HepG2 (cell line): ENCODE data around the gene IGFBP6. TPM values are rescaled to one million over a fixed set of nuclear protein-coding genes. Genes with fewer than 3 reads are reported as not detected.

ENCODE experiments used
- BHLHE40 ChIP-seq: IDR thresholded peaks from 2 replicates; pipeline ENCODE4 v1.6.1; 2011; ENCODE audit warnings: low read length, improper control_type of control experiment
- DNMT3B ChIP-seq: conservative IDR thresholded peaks from 2 replicates; pipeline ENCODE4 v1.6.1; 2016; ENCODE audit warnings: missing biosample characterization, control low read depth
- GMEB1 ChIP-seq: sonication (generic); formaldehyde crosslinking; IDR thresholded peaks from 2 replicates; pipeline ENCODE4 v1.5.1; 2020; ENCODE audit warnings: missing genetic modification reagents, mild to moderate bottlenecking, borderline replicate concordance
- MAX ChIP-seq: IDR thresholded peaks from 2 replicates; pipeline ENCODE4 v1.6.1; 2012; ENCODE audit warnings: inconsistent platforms
- MYC ChIP-seq: sonication (generic); formaldehyde crosslinking; IDR thresholded peaks from 2 replicates; pipeline ENCODE4 v1.9.0; 2021; ENCODE audit warnings: missing genetic modification reagents, borderline replicate concordance
- NFIB ChIP-seq: sonication (generic); formaldehyde crosslinking; IDR thresholded peaks from 2 replicates; pipeline ENCODE4 v1.9.0; 2021; ENCODE audit warnings: missing genetic modification reagents, mild to moderate bottlenecking, borderline replicate concordance
- NR1H2 ChIP-seq: sonication (generic); formaldehyde crosslinking; IDR thresholded peaks from 2 replicates; pipeline ENCODE4 v1.8.1; 2022; ENCODE audit warnings: low read depth, missing genetic modification reagents, borderline replicate concordance
- NR2F2 ChIP-seq: IDR thresholded peaks from 2 replicates; pipeline ENCODE4 v1.6.1; 2012; ENCODE audit warnings: low read depth, inconsistent platforms, borderline replicate concordance
- PBX3 ChIP-seq: sonication (generic); formaldehyde crosslinking; IDR thresholded peaks from 2 replicates; pipeline ENCODE4 v1.8.1; 2023; ENCODE audit warnings: missing genetic modification reagents, inconsistent platforms, borderline replicate concordance
- PREB ChIP-seq: sonication (generic); formaldehyde crosslinking; IDR thresholded peaks from 2 replicates; pipeline ENCODE4 v1.4.0; 2020; ENCODE audit warnings: missing genetic modification reagents
- RBFOX2 ChIP-seq: fragments of 200-400 bp; formaldehyde crosslinking; IDR thresholded peaks from 2 replicates; pipeline ENCODE4 v1.6.1; 2017; ENCODE audit warnings: low read depth, mild to moderate bottlenecking, low read length
- THRA ChIP-seq: sonication (generic); formaldehyde crosslinking; IDR thresholded peaks from 2 replicates; pipeline ENCODE4 v1.4.0; 2020; ENCODE audit warnings: missing genetic modification reagents, borderline replicate concordance
- ZBTB21 ChIP-seq: sonication (generic); formaldehyde crosslinking; IDR thresholded peaks from 2 replicates; pipeline ENCODE4 v1.4.0; 2020; ENCODE audit warnings: missing genetic modification reagents
- ZBTB34 ChIP-seq: sonication (generic); formaldehyde crosslinking; IDR thresholded peaks from 2 replicates; pipeline ENCODE4 v1.8.0; 2022; ENCODE audit warnings: mild to moderate bottlenecking, missing genetic modification reagents
- ZBTB46 ChIP-seq: sonication (generic); formaldehyde crosslinking; IDR thresholded peaks from 2 replicates; pipeline ENCODE4 v1.4.0; 2020; ENCODE audit warnings: mild to moderate bottlenecking, missing genetic modification reagents, borderline replicate concordance
- ZNF160 ChIP-seq: sonication (generic); formaldehyde crosslinking; IDR thresholded peaks from 2 replicates; pipeline ENCODE4 v1.8.0; 2022; ENCODE audit warnings: mild to moderate bottlenecking, inconsistent platforms, missing genetic modification reagents
- ZNF292 ChIP-seq: sonication (generic); formaldehyde crosslinking; IDR thresholded peaks from 2 replicates; pipeline ENCODE4 v1.8.1; 2022; ENCODE audit warnings: mild to moderate bottlenecking, low read depth, missing genetic modification reagents, borderline replicate concordance
- ZNF484 ChIP-seq: sonication (generic); formaldehyde crosslinking; IDR thresholded peaks from 2 replicates; pipeline ENCODE4 v1.5.1; 2020; ENCODE audit warnings: mild to moderate bottlenecking, low read depth, missing genetic modification reagents, borderline replicate concordance
- ZNF652 ChIP-seq: IDR thresholded peaks from 2 replicates; pipeline ENCODE4 v1.6.1; 2016; ENCODE audit warnings: low read depth, borderline replicate concordance
- polyA plus RNA-seq, 8 experiments: library from polyadenylated mRNA; depleted of rRNA in 3 of 8; stranded (reverse) in 7 of 8; unstranded in 1 of 8; fragments of >200 nt; fragmentation: Illumina TruSeq in 4 of 8; extraction: Trizol in 4 of 8; gene quantifications; 2 replicates each; pipeline versions ENCODE4 v1.2.1 to v1.2.3, GENCODE V29; 2011 to 2016; ENCODE audit warnings: low read depth in 4 of 8, missing spikeins in 1 of 8, mixed read lengths in 1 of 8; ENCODE audit not compliant: insufficient read depth in 1 of 8
- total RNA-seq, 5 experiments: library from RNA; depleted of rRNA; stranded (reverse); fragments of >200 nt; fragmentation: Illumina TruSeq; extraction: Trizol; gene quantifications; 2 replicates each; pipeline ENCODE4 v1.2.3, GENCODE V29; 2016; ENCODE audit warnings: low read depth in 1 of 5

The IGFBP6 gene
- total and polyA plus RNA-seq, 2 of the 13 experiments (the other 11 are each of a cell fraction or from before 2014, with no cell fraction given), result 3.9 to 25.2 TPM

- TF ChIP-seq PBX3 (CRISPR knock-in tag) (no peak), PREB (CRISPR knock-in tag) (no peak), ZNF292 (no peak), ZNF160 (CRISPR knock-in tag) (no peak), THRA (CRISPR knock-in tag) (no peak), NR2F2 (no peak), BHLHE40 (no peak), GMEB1 (0 out of 2 replicates have a peak, but pooled peaks have one; percentile 17), ZBTB21 (CRISPR knock-in tag) (no peak), ZBTB34 (CRISPR knock-in tag) (no peak), MAX (no peak), MYC (CRISPR knock-in tag) (peak; percentile 79; the same call in 1 of the 2 replicates), ZNF652 (CRISPR knock-in tag) (no peak), ZBTB46 (CRISPR knock-in tag) (no peak), NFIB (CRISPR knock-in tag) (no peak), NR1H2 (CRISPR knock-in tag) (no peak), DNMT3B (CRISPR knock-in tag) (no peak), RBFOX2 (peak; percentile 85), ZNF484 (CRISPR knock-in tag) (no peak)
Measured at GRCh38 chr12:53054112-53054878, 43.2 kb upstream of the IGFBP6 start (continued).
